Midbrain (tissue), 1 donor: ENCODE results near the gene PGLYRP2.

Source experiments
- DNase-seq: peaks from one replicate; lab custom pipeline; 2025; lab: John Stamatoyannopoulos, UW

The PGLYRP2 gene

GRCh38 chr19:15425321-15425950 is 53.9 kb downstream of the PGLYRP2 start:
- no peak for DNase-seq

DNA sequence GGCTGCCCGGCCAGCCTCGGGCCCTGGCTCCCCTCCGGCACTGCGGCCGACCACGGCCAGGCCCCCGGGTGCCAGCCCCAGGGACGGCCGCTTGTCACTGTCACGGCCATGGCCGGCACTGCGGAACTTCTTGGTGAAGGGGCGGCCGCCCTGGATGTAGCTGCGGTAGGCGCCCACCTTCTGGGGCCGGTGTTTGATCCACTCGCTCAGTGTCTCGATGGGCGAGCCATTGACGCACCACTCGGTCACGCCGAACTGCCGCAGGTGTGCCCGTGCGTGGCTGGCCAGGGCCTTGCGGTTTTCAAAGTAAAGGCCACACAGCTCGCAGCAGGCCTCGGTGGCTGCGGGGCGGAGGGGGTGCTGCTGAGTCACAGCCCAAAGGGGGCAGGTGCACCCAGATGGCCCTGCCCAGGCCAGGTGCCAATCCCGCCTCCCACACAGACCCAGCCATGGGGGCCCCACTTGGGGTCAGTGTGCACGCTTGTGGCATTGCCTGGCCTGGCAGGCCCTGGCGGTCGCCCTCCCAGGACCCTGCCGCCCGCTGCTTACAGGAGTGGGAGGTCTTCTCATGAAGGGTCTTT is 54.5 kb downstream of the PGLYRP2 start:
- no peak for DNase-seq

DNA sequence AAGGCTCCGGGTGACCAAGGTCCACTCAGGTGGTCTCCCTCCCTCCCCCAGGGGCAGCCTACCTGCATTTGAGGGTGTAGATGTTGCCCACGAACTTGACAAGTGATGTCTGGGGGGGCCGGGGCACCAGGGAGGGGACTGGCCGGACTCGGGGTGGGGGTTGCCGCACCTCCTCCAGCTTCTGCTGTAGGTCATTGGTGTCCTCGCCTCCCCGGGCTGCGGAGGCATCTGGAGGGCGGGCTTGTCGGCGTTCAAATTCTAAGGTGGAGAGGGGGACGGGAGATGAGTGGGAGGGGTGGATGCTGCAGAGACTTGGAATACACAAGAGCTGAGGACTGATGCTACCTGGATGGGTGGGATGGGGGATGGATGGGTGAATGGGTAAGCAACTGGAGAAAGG is 55.2 kb downstream of the PGLYRP2 start:
- DNase-seq = no peak

- DNase-seq = no peak
Measured at GRCh38 chr19:15423130-15423529, 56.2 kb downstream of the PGLYRP2 start.

DNA sequence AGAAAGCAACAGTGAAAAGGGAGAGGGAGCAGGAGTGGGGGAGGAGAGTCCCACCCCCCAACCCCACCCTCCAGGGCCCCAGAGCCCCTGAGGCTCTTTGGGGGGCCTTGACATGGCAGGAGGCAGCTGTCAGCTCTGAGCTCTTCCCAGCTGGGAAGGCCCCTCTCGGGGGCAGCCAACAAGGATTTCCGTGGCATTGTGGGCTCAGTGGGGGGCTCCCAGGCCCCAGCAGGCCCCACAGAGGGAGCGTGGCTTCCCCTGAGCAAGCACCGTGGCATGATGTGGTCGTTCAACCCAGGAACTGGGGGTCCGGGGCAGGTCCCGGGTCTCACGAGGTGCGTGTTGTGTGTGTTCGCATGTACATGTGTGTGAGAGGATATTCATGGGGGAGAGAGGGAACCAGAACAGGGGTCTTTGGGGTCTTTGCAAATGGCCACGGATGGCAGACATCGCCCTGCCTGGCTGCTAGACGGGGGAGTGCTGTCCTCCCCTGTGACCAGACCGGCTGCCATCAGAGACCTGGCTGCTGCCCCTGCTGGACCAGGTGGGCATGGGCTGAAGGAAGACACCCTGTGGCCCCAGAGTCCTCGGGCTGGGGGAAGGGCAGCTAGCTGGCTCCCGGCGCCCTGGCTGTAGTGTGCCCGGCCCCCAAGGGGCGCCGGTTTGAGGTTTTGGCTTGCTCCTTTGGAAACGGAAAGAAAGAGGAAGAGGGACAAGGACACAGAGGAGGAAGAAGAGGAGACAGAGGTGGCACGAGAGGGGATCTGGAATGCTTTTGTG is 56.8 kb downstream of the PGLYRP2 start:
- DNase-seq = no peak

GRCh38 chr19:15421721-15422260 is 57.5 kb downstream of the PGLYRP2 start:
- DNase-seq = peak; percentile 85

- DNase-seq = no peak
Measured at GRCh38 chr19:15421136-15421695, 58.1 kb downstream of the PGLYRP2 start.

GRCh38 chr19:15419413-15420025 is 59.8 kb downstream of the PGLYRP2 start:
- DNase-seq = no peak
